MM.1S (cell line): ENCODE results near the gene FAM118B.
A peak's percentile ranks its signal among the peaks of the same experiment; 100 is the strongest.

Experiments used
- DNase-seq: peaks from one replicate; pipeline ENCODE4 v3.0.0-alpha.2; 2015
- H2AFZ ChIP-seq: fragments of 300-600 bp; sonication (generic); 2 replicates; pipeline ENCODE4 v1.6.0; 2016; ENCODE audit warnings: antibody characterized with exemption, low read length
- H3F3A ChIP-seq: fragments of 300-600 bp; sonication (generic); 2 replicates; pipeline ENCODE4 v1.6.1; 2016; ENCODE audit warnings: mild to moderate bottlenecking, antibody characterized with exemption, low read length, moderate library complexity, mixed read lengths; ENCODE audit not compliant: insufficient read depth
- H3K27ac ChIP-seq: fragments of 300-600 bp; sonication (generic); 2 replicates; pipeline ENCODE4 v1.5.1; 2016; ENCODE audit warnings: mild to moderate bottlenecking, low read length
- H3K27me3 ChIP-seq: fragments of 300-600 bp; sonication (generic); replicated peaks from 2 replicates; pipeline ENCODE4 v1.6.0; 2016; ENCODE audit warnings: low read length; ENCODE audit not compliant: insufficient read depth
- H3K36me3 ChIP-seq: fragments of 300-600 bp; sonication (generic); replicated peaks from 2 replicates; pipeline ENCODE4 v1.6.1; 2016; ENCODE audit warnings: mild to moderate bottlenecking, low read length, mixed read lengths; ENCODE audit not compliant: insufficient read depth
- H3K4me1 ChIP-seq: fragments of 300-600 bp; sonication (generic); 2 replicates; pipeline ENCODE4 v1.6.1; 2016; ENCODE audit warnings: low read length, mixed read lengths
- H3K4me2 ChIP-seq: fragments of 300-600 bp; sonication (generic); 2 replicates; pipeline ENCODE4 v1.6.0; 2016; ENCODE audit warnings: low read depth, low read length
- H3K4me3 ChIP-seq: fragments of 300-600 bp; sonication (generic); 2 replicates; pipeline ENCODE4 v1.5.1; 2016; ENCODE audit warnings: low read length, mixed read lengths
- H3K79me2 ChIP-seq: fragments of 300-600 bp; sonication (generic); 2 replicates; pipeline ENCODE4 v1.6.1; 2016; ENCODE audit warnings: mixed run types, low read length, mixed read lengths
- H3K9ac ChIP-seq: fragments of 300-600 bp; sonication (generic); 2 replicates; pipeline ENCODE4 v1.6.1; 2016; ENCODE audit warnings: low read length, mixed read lengths
- H3K9me2 ChIP-seq: fragments of 300-600 bp; sonication (generic); replicated peaks from 2 replicates; pipeline ENCODE4 v1.6.1; 2016; ENCODE audit warnings: mild to moderate bottlenecking, low read length, mixed read lengths; ENCODE audit not compliant: insufficient read depth
- H3K9me3 ChIP-seq: fragments of 300-600 bp; sonication (generic); replicated peaks from 2 replicates; pipeline ENCODE4 v1.6.1; 2016; ENCODE audit warnings: mild to moderate bottlenecking, low read length, mixed read lengths; ENCODE audit not compliant: insufficient read depth
- H4K20me1 ChIP-seq: fragments of 300-600 bp; sonication (generic); 2 replicates; pipeline ENCODE4 v1.6.1; 2016; ENCODE audit warnings: mild to moderate bottlenecking, low read length, moderate library complexity, mixed read lengths; ENCODE audit not compliant: insufficient read depth
- EZH2 ChIP-seq: fragments of 300-600 bp; sonication (generic); optimal IDR thresholded peaks from 2 replicates; pipeline ENCODE3; 2017; ENCODE audit warnings: low read depth, mild to moderate bottlenecking, antibody characterized with exemption, low read length, mixed read lengths
- EZH2phosphoT487 ChIP-seq: fragments of 300-600 bp; sonication (generic); IDR thresholded peaks from 2 replicates; pipeline ENCODE4 v1.6.1; 2018; ENCODE audit warnings: antibody characterized with exemption, low read length
- TF ChIP-seq, protein P1 (sequence below): fragments of 300-600 bp; sonication (generic); IDR thresholded peaks from 2 replicates; pipeline ENCODE4 v1.5.1; 2016; ENCODE audit warnings: antibody characterized with exemption, low read length, mixed read lengths

FAM118B gene

DNA sequence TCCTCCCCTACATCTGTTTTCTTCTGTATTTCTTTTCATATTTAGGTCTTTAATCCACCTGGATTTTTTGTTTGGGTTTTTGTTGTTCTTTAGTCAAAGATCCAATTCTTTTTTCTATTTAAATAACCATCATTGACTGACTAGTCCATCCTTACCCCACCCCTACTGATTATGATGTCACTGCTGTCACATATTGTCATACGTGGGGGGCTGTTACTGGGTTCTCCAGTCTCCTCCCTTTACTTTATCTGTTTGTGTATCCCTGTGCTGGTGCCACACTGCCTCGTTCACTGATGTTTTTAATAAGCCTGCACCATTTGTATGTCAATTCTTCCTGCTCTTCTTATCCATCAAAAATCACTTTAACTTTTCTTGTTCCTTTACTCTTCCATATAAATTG, 85.4 kb downstream of the FAM118B start:
- H3K4me2 ChIP-seq = no peak overlapping the region
- H2AFZ ChIP-seq = no peak overlapping the region
- H3K4me1 ChIP-seq = no peaks in the 10 kb centered on the region
- H3K9me3 ChIP-seq = no peaks in the 10 kb centered on the region
- no peaks in the 10 kb centered on the region for H3K9me2 ChIP-seq
- H3K27me3 ChIP-seq = no peaks in the 10 kb centered on the region
- no peaks in the 10 kb centered on the region for H3K79me2 ChIP-seq
- no peaks in the 10 kb centered on the region for H3K36me3 ChIP-seq
- DNase-seq = no peak
- H3K27ac ChIP-seq = no peak overlapping the region
- H3K9ac ChIP-seq = no peak overlapping the region
- H3K4me3 ChIP-seq = no peak overlapping the region
- H3F3A ChIP-seq = no peaks in the 10 kb centered on the region
- H4K20me1 ChIP-seq = no peaks in the 10 kb centered on the region
- TF ChIP-seq, protein P1, sequence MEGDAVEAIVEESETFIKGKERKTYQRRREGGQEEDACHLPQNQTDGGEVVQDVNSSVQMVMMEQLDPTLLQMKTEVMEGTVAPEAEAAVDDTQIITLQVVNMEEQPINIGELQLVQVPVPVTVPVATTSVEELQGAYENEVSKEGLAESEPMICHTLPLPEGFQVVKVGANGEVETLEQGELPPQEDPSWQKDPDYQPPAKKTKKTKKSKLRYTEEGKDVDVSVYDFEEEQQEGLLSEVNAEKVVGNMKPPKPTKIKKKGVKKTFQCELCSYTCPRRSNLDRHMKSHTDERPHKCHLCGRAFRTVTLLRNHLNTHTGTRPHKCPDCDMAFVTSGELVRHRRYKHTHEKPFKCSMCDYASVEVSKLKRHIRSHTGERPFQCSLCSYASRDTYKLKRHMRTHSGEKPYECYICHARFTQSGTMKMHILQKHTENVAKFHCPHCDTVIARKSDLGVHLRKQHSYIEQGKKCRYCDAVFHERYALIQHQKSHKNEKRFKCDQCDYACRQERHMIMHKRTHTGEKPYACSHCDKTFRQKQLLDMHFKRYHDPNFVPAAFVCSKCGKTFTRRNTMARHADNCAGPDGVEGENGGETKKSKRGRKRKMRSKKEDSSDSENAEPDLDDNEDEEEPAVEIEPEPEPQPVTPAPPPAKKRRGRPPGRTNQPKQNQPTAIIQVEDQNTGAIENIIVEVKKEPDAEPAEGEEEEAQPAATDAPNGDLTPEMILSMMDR = no peak
- TF ChIP-seq EZH2phosphoT487 (no peak), EZH2 (no peak)

DNA sequence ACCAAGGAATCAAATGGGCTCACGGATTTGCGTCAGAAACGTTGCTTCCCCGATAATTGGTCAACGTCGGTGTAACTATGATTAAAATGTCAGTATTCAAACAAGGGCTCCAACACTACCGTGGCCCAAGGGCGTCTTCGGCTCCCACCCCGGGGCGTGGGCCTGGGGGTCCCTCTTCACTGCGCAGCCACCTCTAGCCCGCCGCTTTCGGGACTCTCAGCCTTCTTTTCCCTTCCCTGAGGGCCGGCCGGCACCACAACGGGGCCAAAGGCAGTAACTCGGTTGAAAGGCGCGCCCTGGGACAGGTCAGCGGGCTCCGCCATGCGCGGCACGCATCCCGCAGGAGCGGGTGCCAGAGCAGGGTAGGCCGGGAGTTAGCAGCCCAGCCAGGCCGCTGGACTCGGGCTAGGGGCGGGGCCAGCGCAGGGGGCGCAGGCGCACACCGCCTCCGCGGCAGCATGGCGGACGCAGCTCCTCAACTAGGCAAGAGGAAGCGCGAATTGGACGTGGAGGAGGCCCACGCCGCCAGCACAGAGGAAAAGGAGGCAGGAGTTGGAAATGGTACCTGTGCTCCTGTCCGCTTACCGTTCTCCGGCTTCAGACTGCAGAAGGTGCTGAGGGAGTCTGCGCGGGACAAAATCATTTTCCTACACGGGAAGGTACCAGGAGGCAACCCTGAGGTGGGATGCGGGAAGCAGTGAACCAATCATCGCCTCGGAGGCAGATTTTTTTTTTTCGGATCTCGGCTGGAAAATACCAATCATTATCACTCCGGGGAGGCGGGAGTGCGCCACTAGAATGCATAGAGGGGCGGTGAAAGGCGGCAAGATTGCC, 92.3 kb downstream of the FAM118B start, which contains the start of gene DCPS:
TSS of gene DCPS (plus strand) at position 438 of the 834 bp plus-strand sequence. CDS start at position 459, 21 bp downstream.
- Histone ChIP-seq H2AFZ (peak within 1 kb of the TSS; percentile 91), H3K4me3 (peak within 1 kb of the TSS; percentile 87), H3K9me2 (no peaks in the 10 kb centered on the region), H3K9ac (peak within 1 kb of the TSS; percentile 91), H3K4me2 (peak within 1 kb of the TSS; percentile 84), H3F3A (peaks cover 35% of the 10 kb centered on the region), H3K36me3 (0 out of 2 replicates have a peak, but pooled peaks cover 3% of the 10 kb centered on the region), H3K79me2 (peaks cover 51% of the 10 kb centered on the region), H3K27ac (peak within 1 kb of the TSS; percentile 87), H3K9me3 (no peaks in the 10 kb centered on the region), H3K4me1 (peaks cover 18% of the 10 kb centered on the region), H4K20me1 (no peaks in the 10 kb centered on the region), H3K27me3 (no peaks in the 10 kb centered on the region)
- no peak for TF ChIP-seq EZH2phosphoT487
- TF ChIP-seq EZH2 = no peak
- TF ChIP-seq, protein P1 = no peak
- peak; percentile 90 for DNase-seq

DNA sequence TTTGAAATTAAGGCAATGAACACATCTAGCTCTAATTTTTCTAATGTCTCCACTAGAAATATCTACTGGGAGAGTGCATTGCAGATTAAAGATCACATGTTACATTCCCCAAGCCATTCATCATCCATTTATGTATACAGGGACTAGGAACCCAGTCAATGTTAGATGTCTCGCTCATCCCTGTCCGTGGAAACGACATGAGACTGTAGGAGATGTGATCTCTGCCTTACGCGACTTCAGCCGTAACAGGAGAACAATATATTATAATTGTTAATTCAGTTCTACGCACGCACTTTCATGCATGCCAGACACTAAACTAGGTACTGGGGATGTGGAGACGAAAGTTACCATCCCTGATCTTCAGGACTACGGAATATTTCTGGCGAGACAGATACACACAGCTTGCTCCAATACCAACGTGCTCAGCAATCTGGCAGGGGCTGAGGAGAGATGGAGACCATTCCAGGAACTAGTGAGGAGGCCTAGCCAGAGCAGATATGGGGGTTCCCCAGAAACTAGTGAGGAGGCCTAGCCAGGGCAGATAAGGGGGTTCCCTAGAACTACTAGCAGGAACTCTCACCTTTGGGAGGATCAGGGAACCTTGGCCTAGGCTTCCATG, 93.0 kb downstream of the FAM118B start:
- no peaks in the 10 kb centered on the region for H3K27me3 ChIP-seq
- 0 out of 2 replicates have a peak, but pooled peaks cover 3% of the 10 kb centered on the region for H3K36me3 ChIP-seq
- no peaks in the 10 kb centered on the region for H3K9me2 ChIP-seq
- peak overlapping the region; percentile 87 for H3K27ac ChIP-seq
- H3K4me1 ChIP-seq = peaks cover 22% of the 10 kb centered on the region
- H3K4me2 ChIP-seq = peak overlapping the region; percentile 84
- peak overlapping the region; percentile 91 for H3K9ac ChIP-seq
- peaks cover 51% of the 10 kb centered on the region for H3K79me2 ChIP-seq
- no peaks in the 10 kb centered on the region for H4K20me1 ChIP-seq
- peaks cover 41% of the 10 kb centered on the region for H3F3A ChIP-seq
- no peak for TF ChIP-seq EZH2phosphoT487
- TF ChIP-seq EZH2 = no peak
- TF ChIP-seq, protein P1 = no peak
- no peaks in the 10 kb centered on the region for H3K9me3 ChIP-seq
- H3K4me3 ChIP-seq = peak overlapping the region; percentile 87
- peak overlapping the region; percentile 91 for H2AFZ ChIP-seq
- DNase-seq = peak; percentile 56
